Gastroesophageal sphincter (tissue), 3 donors: Measurements from ENCODE around the gene LRCH2.

Experiments used
- CTCF ChIP-seq, 4 experiments: fragments of 200-600 bp in 2 of 4; fragments of 450-650 bp in 2 of 4; sonication (generic) in 1 of 4; IDR thresholded peaks; one replicate each; pipeline ENCODE4 v1.5.1; 2017 to 2019; ENCODE audit warnings: antibody characterized with exemption in 4 of 4, mild to moderate bottlenecking in 2 of 4, moderate library complexity in 2 of 4
- EP300 ChIP-seq: sonication (generic); formaldehyde crosslinking; IDR thresholded peaks from one replicate; pipeline ENCODE4 v1.6.1; 2017; ENCODE audit warnings: antibody characterized with exemption, mild to moderate bottlenecking
- POLR2A ChIP-seq, 2 donors: fragments of 450-650 bp; IDR thresholded peaks; one replicate each; pipeline ENCODE4 v1.6.1; 2017; ENCODE audit warnings: antibody characterized with exemption in 2 of 2, mild to moderate bottlenecking in 2 of 2, moderate library complexity in 1 of 2

- no peak for TF ChIP-seq CTCF (IDR thresholded peaks at IDR 0.05)
- no peak for TF ChIP-seq POLR2A (IDR thresholded peaks at IDR 0.05)
- TF ChIP-seq EP300 = no peak
Observed at GRCh38 chrX:115183980-115184379, 49.9 kb downstream of the LRCH2 start.
